ENCODE data around the gene KLHL24. TPM values are rescaled to one million over a fixed set of nuclear protein-coding genes. Genes with fewer than 3 reads are reported as not detected.
"Not testable (repeated sequence)": the region's sequence is repeated elsewhere in the genome, so short reads cannot be mapped to it uniquely, and the experiment has no call there.

The KLHL24 gene
- total RNA-seq, 1 experiment from 2014 or later, result 59.1 TPM

GRCh38 chr3:183699238-183699947 lies 64.0 kb downstream of the KLHL24 start:
- Histone ChIP-seq H3K4me2 (peak overlapping the region; percentile 91), H2AFZ (no peak overlapping the region; the same call in 1 of the 2 replicates), H4K20me1 (ENCODE audit: insufficient read depth) (0 out of 2 replicates have a peak, but pooled peaks cover 4% of the 10 kb centered on the region), H3K27me3 (ENCODE audit: insufficient read depth, low read depth) (no peaks in the 10 kb centered on the region), H3K4me1 (replicated peaks; ENCODE audit: insufficient read depth) (peaks cover 22% of the 10 kb centered on the region), H3K4me3 (peak overlapping the region; percentile 70), H3K9me3 (ENCODE audit: insufficient read depth, low read depth) (no peaks in the 10 kb centered on the region), H3K79me2 (ENCODE audit: low read depth) (peaks cover 62% of the 10 kb centered on the region), H3K36me3 (ENCODE audit: low read depth) (no peaks in the 10 kb centered on the region), H3K27ac (no peak overlapping the region), H3F3A (ENCODE audit: insufficient read depth, low read depth) (no peaks in the 10 kb centered on the region), H3K9me2 (ENCODE audit: insufficient read depth) (no peaks in the 10 kb centered on the region)
- CTCF ChIA-PET, result no interaction called here
- intact Hi-C loops (cut with micrococcal nuclease; ENCODE audit: unreplicated experiment), result no loop called here
- DNase-seq, result peak in 1 of 2 experiments; percentile 28
- TF ChIP-seq, protein P1, sequence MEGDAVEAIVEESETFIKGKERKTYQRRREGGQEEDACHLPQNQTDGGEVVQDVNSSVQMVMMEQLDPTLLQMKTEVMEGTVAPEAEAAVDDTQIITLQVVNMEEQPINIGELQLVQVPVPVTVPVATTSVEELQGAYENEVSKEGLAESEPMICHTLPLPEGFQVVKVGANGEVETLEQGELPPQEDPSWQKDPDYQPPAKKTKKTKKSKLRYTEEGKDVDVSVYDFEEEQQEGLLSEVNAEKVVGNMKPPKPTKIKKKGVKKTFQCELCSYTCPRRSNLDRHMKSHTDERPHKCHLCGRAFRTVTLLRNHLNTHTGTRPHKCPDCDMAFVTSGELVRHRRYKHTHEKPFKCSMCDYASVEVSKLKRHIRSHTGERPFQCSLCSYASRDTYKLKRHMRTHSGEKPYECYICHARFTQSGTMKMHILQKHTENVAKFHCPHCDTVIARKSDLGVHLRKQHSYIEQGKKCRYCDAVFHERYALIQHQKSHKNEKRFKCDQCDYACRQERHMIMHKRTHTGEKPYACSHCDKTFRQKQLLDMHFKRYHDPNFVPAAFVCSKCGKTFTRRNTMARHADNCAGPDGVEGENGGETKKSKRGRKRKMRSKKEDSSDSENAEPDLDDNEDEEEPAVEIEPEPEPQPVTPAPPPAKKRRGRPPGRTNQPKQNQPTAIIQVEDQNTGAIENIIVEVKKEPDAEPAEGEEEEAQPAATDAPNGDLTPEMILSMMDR (conservative IDR thresholded peaks at IDR 0.05), result no peak
- TF ChIP-seq EZH2 (IDR thresholded peaks at IDR 0.05; ENCODE audit: low read depth), result no peak
- POLR2A ChIA-PET (ENCODE audit: unreplicated experiment), result no interaction called here
- no TSS peak for BruUV-seq (replicated peaks)

DNA sequence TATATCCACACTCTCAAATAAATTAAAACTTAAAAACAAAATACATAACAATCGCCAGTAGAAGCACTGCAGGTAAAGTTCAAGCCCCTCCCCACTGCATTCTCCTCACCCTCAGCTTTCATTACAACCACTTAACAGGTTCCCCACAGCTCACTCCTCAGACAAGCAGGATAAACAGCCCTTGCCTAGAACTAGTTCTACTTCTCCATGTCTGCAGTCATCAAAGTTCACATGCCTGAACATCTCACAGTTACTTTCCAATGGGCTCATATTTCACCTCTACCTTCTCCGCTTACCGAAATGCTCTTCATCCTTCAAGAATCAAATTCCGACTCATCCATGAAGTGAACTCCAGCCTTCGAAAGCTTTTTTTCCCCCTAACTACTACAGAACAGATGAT lies 66.3 kb downstream of the KLHL24 start:
- Histone ChIP-seq H3K4me3 (no peak overlapping the region), H3K9me3 (ENCODE audit: insufficient read depth, low read depth) (no peaks in the 10 kb centered on the region), H3K36me3 (ENCODE audit: low read depth) (no peaks in the 10 kb centered on the region), H4K20me1 (ENCODE audit: insufficient read depth) (0 out of 2 replicates have a peak, but pooled peaks cover 7% of the 10 kb centered on the region), H3K27ac (no peak overlapping the region), H3K4me1 (replicated peaks; ENCODE audit: insufficient read depth) (peaks cover 22% of the 10 kb centered on the region), H3K79me2 (ENCODE audit: low read depth) (peaks cover 85% of the 10 kb centered on the region), H2AFZ (no peak overlapping the region), H3K9me2 (ENCODE audit: insufficient read depth) (no peaks in the 10 kb centered on the region), H3K27me3 (ENCODE audit: insufficient read depth, low read depth) (no peaks in the 10 kb centered on the region), H3F3A (ENCODE audit: insufficient read depth, low read depth) (no peaks in the 10 kb centered on the region), H3K4me2 (no peak overlapping the region)
- ChIA-PET POLR2A (ENCODE audit: unreplicated experiment) (no interaction called here), CTCF (no interaction called here)
- no peak for DNase-seq
- BruUV-seq (replicated peaks), result no TSS peak
- intact Hi-C loops (cut with micrococcal nuclease; ENCODE audit: unreplicated experiment), result no loop called here
- TF ChIP-seq, protein P1 (conservative IDR thresholded peaks at IDR 0.05), result no peak
- TF ChIP-seq EZH2 (IDR thresholded peaks at IDR 0.05; ENCODE audit: low read depth), result no peak

- H3K36me3 ChIP-seq (ENCODE audit: low read depth); H3K9me2 ChIP-seq (ENCODE audit: insufficient read depth); POLR2A ChIA-PET (ENCODE audit: unreplicated experiment); H3K4me3 ChIP-seq; CTCF ChIA-PET; H2AFZ ChIP-seq; H3F3A ChIP-seq (ENCODE audit: insufficient read depth, low read depth); H3K27ac ChIP-seq; H3K4me2 ChIP-seq; BruUV-seq (replicated peaks); intact Hi-C loops (cut with micrococcal nuclease; ENCODE audit: unreplicated experiment); H3K27me3 ChIP-seq (ENCODE audit: insufficient read depth, low read depth); DNase-seq; H3K9me3 ChIP-seq (ENCODE audit: insufficient read depth, low read depth): not testable (repeated sequence)
- Histone ChIP-seq H4K20me1 (ENCODE audit: insufficient read depth) (peaks cover 10% of the 10 kb centered on the region; the same call in 1 of the 2 replicates), H3K4me1 (replicated peaks; ENCODE audit: insufficient read depth) (peaks cover 14% of the 10 kb centered on the region), H3K79me2 (ENCODE audit: low read depth) (peaks cover 94% of the 10 kb centered on the region)
These were observed 68.5 kb downstream of the KLHL24 start for GRCh38 chr3:183703892-183704291.
